ENCODE measurements around the gene ZNF488. TPM values are rescaled to one million over a fixed set of nuclear protein-coding genes. Genes with fewer than 3 reads are reported as not detected.

Gene ZNF488, protein sequence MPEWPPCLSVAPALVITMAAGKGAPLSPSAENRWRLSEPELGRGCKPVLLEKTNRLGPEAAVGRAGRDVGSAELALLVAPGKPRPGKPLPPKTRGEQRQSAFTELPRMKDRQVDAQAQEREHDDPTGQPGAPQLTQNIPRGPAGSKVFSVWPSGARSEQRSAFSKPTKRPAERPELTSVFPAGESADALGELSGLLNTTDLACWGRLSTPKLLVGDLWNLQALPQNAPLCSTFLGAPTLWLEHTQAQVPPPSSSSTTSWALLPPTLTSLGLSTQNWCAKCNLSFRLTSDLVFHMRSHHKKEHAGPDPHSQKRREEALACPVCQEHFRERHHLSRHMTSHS
- total RNA-seq = not detected in 2 replicates

GRCh38 chr10:47384148-47384921 is at the start of gene ZNF488:
Gene ZNF488 (minus strand): TSS chr10:47384293. CDS start chr10:47368829, 15,464 bp downstream.

DNA sequence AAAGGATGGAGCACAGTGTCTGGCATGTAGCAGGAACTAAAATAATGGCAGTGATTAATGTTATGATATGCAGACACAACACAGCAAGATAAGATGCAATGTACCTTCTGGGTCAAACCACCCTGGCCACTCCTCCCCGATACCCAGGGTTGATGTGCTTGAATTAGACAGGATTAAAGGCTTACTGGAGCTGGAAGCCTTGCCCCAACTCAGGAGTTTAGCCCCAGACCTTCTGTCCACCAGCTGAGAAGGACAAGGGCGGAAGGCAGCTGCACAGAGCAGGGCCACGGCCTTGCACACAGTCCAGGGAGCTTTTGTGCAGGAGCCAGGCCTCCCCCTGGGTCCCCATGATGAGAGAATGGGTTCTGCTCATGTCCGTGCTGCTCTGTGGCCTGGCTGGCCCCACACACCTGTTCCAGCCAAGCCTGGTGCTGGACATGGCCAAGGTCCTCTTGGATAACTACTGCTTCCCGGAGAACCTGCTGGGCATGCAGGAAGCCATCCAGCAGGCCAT is 35.9 kb downstream of the ZNF488 start, which contains the start of gene RBP3:
Gene RBP3, plus strand, starts transcription at position 226 of the 514 bp plus-strand sequence. Its CDS starts 122 bp downstream, at position 348.

GRCh38 chr10:47322300-47323061 is 61.6 kb downstream of the ZNF488 start, which contains the start of gene GDF2:
Gene GDF2 (plus strand): TSS chr10:47322454. CDS start chr10:47322669, 215 bp downstream.

Other genes with a start within 250 kb of the ZNF488 start
- gene GDF10, start 84.1 kb downstream of the ZNF488 start, total RNA-seq = 0.14 and 1.2 TPM in 2 replicates
- not detected in 2 replicates for gene GDF2, start 61.8 kb downstream of the ZNF488 start, total RNA-seq
- under 0.01 TPM in 1 of 2 replicates, not detected in the other for gene RBP3, start 35.9 kb downstream of the ZNF488 start, total RNA-seq
- gene ANXA8, start 99.8 kb upstream of the ZNF488 start, total RNA-seq = 1.1 and 1.4 TPM in 2 replicates
- not detected in 2 replicates for gene FAM25G, start 107.4 kb upstream of the ZNF488 start, total RNA-seq
- 1.8 and 2.9 TPM in 2 replicates for gene AGAP9, start 139.3 kb upstream of the ZNF488 start, total RNA-seq